GM12873 (cell line): ENCODE measurements around the gene TRIAP1.

Experiments
- CTCF ChIP-seq: IDR thresholded peaks from 2 replicates; pipeline ENCODE4 v1.5.1; 2012; ENCODE audit warnings: low read depth, mild to moderate bottlenecking, moderate library complexity, low read length, control low read depth; ENCODE audit not compliant: insufficient read depth; ENCODE audit errors: missing control alignments

TRIAP1 gene

DNA sequence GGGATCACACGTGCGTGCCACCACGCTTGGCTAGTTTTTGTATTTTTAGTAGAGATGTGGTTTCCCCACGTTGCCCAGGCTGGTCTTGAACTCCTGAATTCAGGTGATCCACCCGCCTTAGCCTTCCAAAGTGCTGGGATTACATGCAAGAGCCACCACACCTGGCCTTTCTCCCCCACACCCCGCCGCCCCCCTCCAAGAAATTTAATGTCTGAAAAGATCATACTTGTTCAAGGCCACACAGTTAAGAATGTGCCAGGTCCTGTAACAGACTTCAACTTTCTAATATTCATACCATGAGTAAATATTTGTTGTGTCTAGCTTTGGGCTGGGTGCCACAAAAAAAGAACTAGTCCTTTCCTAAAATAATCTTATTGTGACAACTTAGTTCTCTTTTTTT lies 9.1 kb upstream of the TRIAP1 start:
- no peak for TF ChIP-seq CTCF

DNA sequence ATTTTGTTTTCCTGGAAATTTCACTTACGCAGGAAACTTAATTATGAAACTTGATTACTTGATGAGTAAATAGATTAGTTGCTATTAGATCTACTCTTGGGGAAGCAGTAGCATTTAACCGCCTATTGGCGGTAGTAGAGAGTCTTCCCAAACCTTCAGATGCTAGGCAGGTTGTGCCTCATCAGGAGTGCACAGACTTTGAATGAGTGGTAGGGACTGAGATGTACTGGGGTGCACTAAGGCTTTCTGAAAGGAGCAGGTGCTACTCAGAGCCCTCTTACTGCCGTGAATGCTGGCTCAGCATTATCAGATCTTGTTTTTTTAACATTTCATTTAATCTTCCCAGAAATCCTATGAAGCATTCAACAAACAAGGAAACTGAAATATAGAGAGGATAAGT lies 7.8 kb upstream of the TRIAP1 start:
- peak; percentile 76 for TF ChIP-seq CTCF

GRCh38 chr12:120453060-120453750 lies 7.0 kb upstream of the TRIAP1 start:
- TF ChIP-seq CTCF: no peak

GRCh38 chr12:120447992-120448391 lies 1.8 kb upstream of the TRIAP1 start:
- TF ChIP-seq CTCF: no peak

GRCh38 chr12:120444676-120445075 lies 1.5 kb downstream of the TRIAP1 start:
- no peak for TF ChIP-seq CTCF

DNA sequence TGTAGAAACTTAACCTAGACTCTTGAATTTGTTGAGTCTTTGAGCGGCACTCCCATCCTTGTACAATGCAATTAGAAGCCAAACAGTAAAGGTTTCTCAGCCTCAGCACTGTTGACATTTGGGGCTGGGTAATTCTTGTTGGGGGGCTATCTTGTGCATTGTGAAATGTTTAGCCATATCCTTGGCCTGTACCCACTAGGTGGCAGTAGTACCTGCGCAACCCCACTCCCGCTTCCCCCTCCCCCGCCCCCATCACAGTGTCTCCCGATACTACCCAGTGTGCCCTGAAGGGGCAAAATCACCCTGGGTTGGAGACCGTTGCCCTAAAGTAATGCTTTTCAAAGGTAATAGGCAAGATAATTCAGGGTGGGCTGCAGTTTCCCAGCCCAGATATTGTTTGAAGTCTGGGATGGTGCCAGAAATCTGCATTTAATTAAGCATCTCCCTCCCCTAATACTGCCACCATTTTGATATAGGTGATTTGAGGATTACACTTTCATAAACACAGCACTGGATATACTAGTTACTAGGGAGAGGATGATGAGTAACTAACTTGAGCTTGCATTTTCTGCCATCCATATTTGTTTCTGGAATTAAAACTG lies 6.4 kb downstream of the TRIAP1 start:
- peak; percentile 78 for TF ChIP-seq CTCF

- TF ChIP-seq CTCF: no peak
These were observed 7.5 kb downstream of the TRIAP1 start for GRCh38 chr12:120438495-120439198.
